CD14-positive monocyte (primary cell): ENCODE results near the gene SPATS2. TPM values are rescaled to one million over a fixed set of nuclear protein-coding genes. Genes with fewer than 3 reads are reported as not detected.

Experiments used
- DNase-seq, 3 donors: peaks; one replicate each; pipeline ENCODE4 v3.0.0-alpha.2; 2011 to 2022
- H2AFZ ChIP-seq: 2 replicates; pipeline ENCODE4 v1.6.0; 2012; ENCODE audit warnings: mild to moderate bottlenecking, low read depth, low read length, inconsistent platforms; ENCODE audit not compliant: insufficient read depth, poor library complexity, severe bottlenecking
- H3K27ac ChIP-seq, 2 donors: 1 replicate in 1 of 2; 2 replicates in 1 of 2; pipeline ENCODE4 v1.5.1; 2012 to 2013; ENCODE audit warnings: low read length in 2 of 2, control low read depth in 1 of 2, inconsistent platforms in 1 of 2, low read depth in 1 of 2, mild to moderate bottlenecking in 1 of 2
- H3K27me3 ChIP-seq, 2 donors: one replicate each; pipeline versions ENCODE4 v1.6.0 to v1.6.1; 2011 to 2013; ENCODE audit warnings: low read length in 2 of 2; ENCODE audit not compliant: control insufficient read depth in 2 of 2, insufficient read depth in 2 of 2
- H3K36me3 ChIP-seq, 2 donors: replicated peaks in 1 of 2; 1 replicate in 1 of 2; 2 replicates in 1 of 2; pipeline versions ENCODE4 v1.5.1 to v1.6.1; 2012 to 2013; ENCODE audit warnings: low read length in 2 of 2, control low read depth in 1 of 2, inconsistent platforms in 1 of 2, mild to moderate bottlenecking in 1 of 2; ENCODE audit not compliant: insufficient read depth in 2 of 2, control insufficient read depth in 1 of 2
- H3K4me1 ChIP-seq, 2 donors: 1 replicate in 1 of 2; 2 replicates in 1 of 2; pipeline versions ENCODE4 v1.5.1 to v1.6.1; 2012 to 2013; ENCODE audit warnings: low read length in 2 of 2, control low read depth in 1 of 2, inconsistent platforms in 1 of 2, mild to moderate bottlenecking in 1 of 2, moderate library complexity in 1 of 2; ENCODE audit not compliant: insufficient read depth in 2 of 2, control insufficient read depth in 1 of 2
- H3K4me2 ChIP-seq: replicated peaks from 2 replicates; pipeline ENCODE3; 2012; ENCODE audit warnings: low read length, moderate library complexity, mild to moderate bottlenecking; ENCODE audit not compliant: poor library complexity, severe bottlenecking; ENCODE audit errors: extremely low read depth
- H3K4me3 ChIP-seq, 3 experiments: fragments of 200-600 bp in 1 of 3; sonication (generic) in 1 of 3; replicated peaks in 1 of 3; 1 replicate in 2 of 3; 2 replicates in 1 of 3; pipeline ENCODE4 v1.5.1; 2011 to 2013; ENCODE audit warnings: low read length in 3 of 3, mild to moderate bottlenecking in 3 of 3, control low read depth in 2 of 3, low read depth in 2 of 3, inconsistent platforms in 1 of 3, moderate library complexity in 1 of 3
- H3K79me2 ChIP-seq: 2 replicates; pipeline ENCODE4 v1.6.0; 2012; ENCODE audit warnings: mild to moderate bottlenecking, control low read depth, inconsistent platforms, low read length, moderate library complexity; ENCODE audit not compliant: insufficient read depth
- H3K9ac ChIP-seq: 2 replicates; pipeline ENCODE4 v1.6.0; 2017; ENCODE audit warnings: low read length, mild to moderate bottlenecking; ENCODE audit not compliant: insufficient read depth, poor library complexity, severe bottlenecking
- H3K9me3 ChIP-seq, 2 donors: replicated peaks in 1 of 2; 1 replicate in 1 of 2; 2 replicates in 1 of 2; pipeline versions ENCODE4 v1.5.1 to v1.6.1; 2012 to 2013; ENCODE audit warnings: low read length in 2 of 2, control low read depth in 1 of 2; ENCODE audit not compliant: control insufficient read depth in 1 of 2, insufficient read depth in 1 of 2
- H4K20me1 ChIP-seq: 2 replicates; pipeline ENCODE4 v1.6.0; 2012; ENCODE audit warnings: mild to moderate bottlenecking, low read length, control low read depth, moderate library complexity; ENCODE audit not compliant: insufficient read depth
- H3K27ac Mint-ChIP-seq, 7 donors: one replicate each; pipeline ENCODE4 v1.8.0; 2020; ENCODE audit warnings: mild to moderate bottlenecking in 7 of 7, mixed read lengths in 7 of 7, moderate library complexity in 6 of 7, inconsistent platforms in 2 of 7
- H3K27me3 Mint-ChIP-seq, 3 donors: one replicate each; pipeline ENCODE4 v1.8.0; 2021 to 2022; ENCODE audit warnings: low read depth in 3 of 3, mild to moderate bottlenecking in 3 of 3, mixed read lengths in 3 of 3, moderate library complexity in 3 of 3, inconsistent platforms in 1 of 3
- H3K36me3 Mint-ChIP-seq, 2 donors: one replicate each; pipeline ENCODE4 v1.8.0; 2020; ENCODE audit warnings: mixed read lengths in 2 of 2, inconsistent platforms in 1 of 2, mild to moderate bottlenecking in 1 of 2
- H3K4me1 Mint-ChIP-seq: one replicate; pipeline ENCODE4 v1.8.0; 2020; ENCODE audit warnings: mild to moderate bottlenecking, mixed read lengths
- H3K4me3 Mint-ChIP-seq, 2 donors: one replicate each; pipeline ENCODE4 v1.8.0; 2020; ENCODE audit warnings: mild to moderate bottlenecking in 2 of 2, mixed read lengths in 2 of 2, moderate library complexity in 1 of 2
- H3K9me3 Mint-ChIP-seq, 7 donors: one replicate each; pipeline ENCODE4 v1.8.0; 2020 to 2022; ENCODE audit warnings: mixed read lengths in 7 of 7, mild to moderate bottlenecking in 6 of 7, moderate library complexity in 6 of 7, inconsistent platforms in 2 of 7
- WGBS: methylation state at CpG from one replicate; pipeline ENCODE4 v1.1.5; 2013; ENCODE audit warnings: missing lambda C conversion rate; ENCODE audit not compliant: insufficient coverage; 5-methylcytosine and 5-hydroxymethylcytosine counted together
- intact Hi-C, 2 donors: fragments of 100-400 bp; cut with micrococcal nuclease; formaldehyde crosslinking; loops; one replicate each; pipeline versions ENCODE4 v1.15.0 to v1.15.1; 2023
- polyA plus RNA-seq, 3 donors: library from polyadenylated mRNA; depleted of rRNA in 1 of 3; unstranded in 2 of 3; stranded (reverse) in 1 of 3; fragments of 300-500 nt in 2 of 3; fragments of >200 nt in 1 of 3; fragmentation: Illumina TruSeq in 2 of 3; gene quantifications; 1 replicate in 2 of 3; 2 replicates in 1 of 3; pipeline ENCODE4 v1.2.3, GENCODE V29; 2012 to 2021
- TF ChIP-seq, protein P1 (sequence below): fragments of 200-600 bp; IDR thresholded peaks from one replicate; pipeline ENCODE4 v1.8.0; 2022; ENCODE audit warnings: antibody characterized with exemption, mild to moderate bottlenecking

The SPATS2 gene
- polyA plus RNA-seq, 3 donors, result 1.1 to 3.2 (median 1.8) TPM

DNA sequence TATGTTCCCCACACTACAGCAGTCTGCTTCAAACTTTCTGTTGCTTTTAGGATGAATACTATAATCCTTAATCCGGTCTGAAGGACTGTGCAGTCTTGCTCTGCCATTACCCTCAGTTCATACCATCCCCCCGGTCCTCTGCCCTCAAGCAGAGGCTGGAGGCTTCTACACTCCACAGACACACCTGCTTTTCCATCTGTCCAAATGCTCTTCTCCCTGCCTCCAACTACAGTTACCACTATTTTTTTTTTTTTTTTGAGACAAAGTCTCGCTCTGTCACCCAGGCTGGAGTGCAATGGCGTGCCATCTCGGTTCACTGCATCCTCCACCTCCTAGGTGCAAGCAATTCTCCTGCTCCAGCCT is 152.3 kb downstream of the SPATS2 start:
- peaks cover 6 to 11% of the 10 kb centered on the region in 2 donors for H3K36me3 Mint-ChIP-seq
- no peaks in the 10 kb centered on the region for H3K4me1 ChIP-seq
- no peaks in the 10 kb centered on the region for H3K9me3 ChIP-seq
- DNase-seq, result no peak
- no peak overlapping the region for H3K4me3 ChIP-seq
- no peaks in the 10 kb centered on the region for H3K4me1 Mint-ChIP-seq
- no peaks in the 10 kb centered on the region for H3K27me3 Mint-ChIP-seq
- TF ChIP-seq, protein P1, sequence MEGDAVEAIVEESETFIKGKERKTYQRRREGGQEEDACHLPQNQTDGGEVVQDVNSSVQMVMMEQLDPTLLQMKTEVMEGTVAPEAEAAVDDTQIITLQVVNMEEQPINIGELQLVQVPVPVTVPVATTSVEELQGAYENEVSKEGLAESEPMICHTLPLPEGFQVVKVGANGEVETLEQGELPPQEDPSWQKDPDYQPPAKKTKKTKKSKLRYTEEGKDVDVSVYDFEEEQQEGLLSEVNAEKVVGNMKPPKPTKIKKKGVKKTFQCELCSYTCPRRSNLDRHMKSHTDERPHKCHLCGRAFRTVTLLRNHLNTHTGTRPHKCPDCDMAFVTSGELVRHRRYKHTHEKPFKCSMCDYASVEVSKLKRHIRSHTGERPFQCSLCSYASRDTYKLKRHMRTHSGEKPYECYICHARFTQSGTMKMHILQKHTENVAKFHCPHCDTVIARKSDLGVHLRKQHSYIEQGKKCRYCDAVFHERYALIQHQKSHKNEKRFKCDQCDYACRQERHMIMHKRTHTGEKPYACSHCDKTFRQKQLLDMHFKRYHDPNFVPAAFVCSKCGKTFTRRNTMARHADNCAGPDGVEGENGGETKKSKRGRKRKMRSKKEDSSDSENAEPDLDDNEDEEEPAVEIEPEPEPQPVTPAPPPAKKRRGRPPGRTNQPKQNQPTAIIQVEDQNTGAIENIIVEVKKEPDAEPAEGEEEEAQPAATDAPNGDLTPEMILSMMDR, result no peak
- H3K27me3 ChIP-seq, result no peaks in the 10 kb centered on the region
- WGBS, result 100% methylated on average over 3 of the region's 5 CpGs
- H3K4me2 ChIP-seq, result no peak overlapping the region
- no peak overlapping the region for H3K27ac ChIP-seq
- no peak overlapping the region for H2AFZ ChIP-seq
- no peaks in the 10 kb centered on the region for H3K9me3 Mint-ChIP-seq
- no peaks in the 10 kb centered on the region for H4K20me1 ChIP-seq
- no peaks in the 10 kb centered on the region for H3K36me3 ChIP-seq
- H3K79me2 ChIP-seq, result no peaks in the 10 kb centered on the region
- H3K9ac ChIP-seq, result no peak overlapping the region
- intact Hi-C loops, result loop anchor here (10.0 kb wide), 1 partner anchor 225 kb away; the partner anchor contains the start of gene PRPH (in 2 of the 2)
- H3K27ac Mint-ChIP-seq, result no peak overlapping the region
- H3K4me3 Mint-ChIP-seq, result no peak overlapping the region

DNA sequence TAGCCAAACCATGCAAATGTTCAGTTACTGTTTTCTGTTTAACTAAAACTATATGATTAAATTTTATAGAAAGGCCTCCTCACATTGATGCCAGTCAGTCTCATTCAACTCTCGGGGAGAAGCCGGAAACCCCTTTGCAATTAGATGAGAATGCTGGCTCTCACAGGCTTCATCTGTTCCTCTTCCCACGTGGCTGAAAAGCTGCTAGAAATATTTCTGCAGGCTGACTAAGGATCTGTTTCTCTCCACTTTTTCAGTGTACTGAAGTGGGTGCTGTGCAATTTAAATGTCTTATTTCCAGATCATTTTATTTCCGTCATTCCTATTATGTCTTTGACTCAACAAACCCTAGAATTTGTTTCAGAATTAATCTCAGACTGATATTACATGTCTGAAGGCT is 154.1 kb downstream of the SPATS2 start:
- Histone ChIP-seq H4K20me1 (no peaks in the 10 kb centered on the region), H3K36me3 (peaks cover 6 to 15% of the 10 kb centered on the region in 2 donors), H3K9ac (no peak overlapping the region), H3K4me2 (no peak overlapping the region), H3K27me3 (no peaks in the 10 kb centered on the region), H3K9me3 (no peaks in the 10 kb centered on the region), H2AFZ (no peak overlapping the region), H3K4me1 (no peaks in the 10 kb centered on the region), H3K27ac (no peak overlapping the region), H3K4me3 (no peak overlapping the region), H3K79me2 (no peaks in the 10 kb centered on the region)
- WGBS, result no CpG with 5 or more reads among the region's 4 CpGs
- H3K27ac Mint-ChIP-seq, result no peak overlapping the region
- intact Hi-C loops, result no loop called here
- H3K36me3 Mint-ChIP-seq, result peaks cover 15 to 21% of the 10 kb centered on the region in 2 donors
- no peak overlapping the region for H3K4me3 Mint-ChIP-seq
- DNase-seq, result no peak
- H3K4me1 Mint-ChIP-seq, result no peaks in the 10 kb centered on the region
- no peaks in the 10 kb centered on the region for H3K27me3 Mint-ChIP-seq
- H3K9me3 Mint-ChIP-seq, result no peaks in the 10 kb centered on the region
- TF ChIP-seq, protein P1, result no peak
